Activated CD4-positive, alpha-beta T cell treated with anti-CD3 and anti-CD28 coated beads for 4 hours (primary cell): ENCODE data around the gene NAB2.
A peak's percentile ranks its signal among the peaks of the same experiment; 100 is the strongest.
"Not testable (repeated sequence)": the region's sequence is repeated elsewhere in the genome, so short reads cannot be mapped to it uniquely, and the experiment has no call there.

Experiments
- DNase-seq, 2 donors: peaks; one replicate each; pipeline ENCODE4 v3.0.0-alpha.2; 2020

Gene NAB2

DNA sequence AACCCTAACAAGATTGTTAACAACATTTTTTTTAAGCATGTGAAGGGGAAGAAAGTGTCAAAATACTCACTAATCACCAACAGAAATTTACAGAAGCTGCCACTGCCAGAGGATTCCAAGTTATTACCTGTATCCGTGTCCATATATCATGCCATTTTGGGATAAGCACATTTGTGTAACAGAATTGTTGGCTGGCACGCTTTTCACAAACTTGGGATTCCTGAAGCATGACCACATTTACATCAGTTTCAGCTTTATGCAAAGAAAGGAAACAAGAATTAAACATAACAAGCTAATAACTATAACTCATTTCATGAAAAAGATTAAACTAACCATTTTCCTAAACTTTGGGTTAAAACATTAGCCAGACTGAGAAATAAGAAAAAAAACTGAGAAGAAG is 16.3 kb upstream of the NAB2 start:
- DNase-seq = no peak

DNA sequence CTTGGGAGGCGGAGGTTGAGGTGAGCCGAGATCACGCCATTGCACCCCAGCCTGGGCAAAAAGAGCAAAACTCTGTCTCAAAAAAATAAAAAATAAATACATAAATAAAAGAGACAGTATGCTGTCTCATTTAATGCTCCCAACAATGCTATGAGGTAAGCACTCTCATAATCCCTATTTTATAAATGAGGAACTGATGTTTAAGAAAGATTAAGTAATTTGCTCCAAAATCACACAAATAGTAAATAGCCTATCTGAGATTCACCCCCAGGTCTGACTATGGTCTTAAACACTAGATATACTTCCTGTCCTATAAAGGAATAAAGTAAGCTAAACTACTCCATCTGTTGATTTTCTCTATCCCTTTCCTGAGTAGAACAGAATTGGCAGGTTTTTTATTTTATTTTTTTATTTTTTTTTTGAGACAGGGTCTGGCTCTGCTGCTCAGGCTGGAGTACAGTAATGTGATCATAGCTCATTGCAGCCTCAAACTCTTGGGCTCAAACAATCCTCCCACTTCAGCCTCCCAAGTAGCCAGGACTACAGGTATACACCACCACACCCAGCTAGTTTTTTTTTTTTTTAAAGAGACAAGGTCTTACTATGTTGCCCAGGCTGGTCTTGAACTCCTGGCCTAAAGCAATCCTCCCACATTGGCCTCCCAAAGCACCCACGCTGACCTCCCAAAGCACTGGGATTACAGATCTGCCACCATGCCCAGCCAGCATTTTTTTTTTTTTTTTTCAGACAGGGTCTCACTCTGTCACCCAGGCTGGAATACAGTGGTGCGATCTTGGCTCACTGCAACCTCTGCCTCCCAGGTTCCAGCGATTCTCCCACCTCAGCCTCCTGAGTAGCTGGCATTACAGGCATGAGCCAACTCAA is 15.1 kb upstream of the NAB2 start:
- not testable (repeated sequence) for DNase-seq

- DNase-seq = peak; percentile 92 to 94
Observed at GRCh38 chr12:57078519-57079404, 10.2 kb upstream of the NAB2 start, which contains the start of gene NEMP1. NEMP1 (minus strand) TSS chr12:57078791; CDS start chr12:57078745, 46 bp downstream.

- no peak for DNase-seq
Observed at GRCh38 chr12:57079821-57080220, 9.1 kb upstream of the NAB2 start.

DNA sequence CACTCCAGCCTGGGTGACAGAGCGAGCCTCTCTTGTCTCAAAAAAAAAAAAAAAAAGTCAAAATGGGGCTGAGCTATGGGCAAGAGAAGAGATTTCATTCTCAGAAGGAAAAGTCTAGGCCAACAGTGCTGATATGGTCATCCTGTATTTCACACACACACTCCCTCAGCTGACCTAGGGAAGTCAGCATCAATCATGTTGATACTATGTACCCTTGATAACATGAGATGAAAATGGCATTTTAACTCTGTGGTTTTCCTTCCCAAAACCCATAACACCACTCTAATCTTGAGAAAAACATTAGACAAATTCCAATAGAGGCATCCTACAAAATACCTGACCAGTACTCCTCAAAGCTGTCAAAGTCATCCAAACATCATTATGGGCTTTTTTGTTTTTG is 8.1 kb upstream of the NAB2 start:
- no peak for DNase-seq

GRCh38 chr12:57085999-57086492 is 2.9 kb upstream of the NAB2 start:
- peak in 1 of 2 donors; percentile 54 for DNase-seq

- peak; percentile 74 to 84 for DNase-seq
Observed at GRCh38 chr12:57086493-57087009, 2.4 kb upstream of the NAB2 start.

GRCh38 chr12:57087010-57087690 is 1.8 kb upstream of the NAB2 start:
- DNase-seq = peak; percentile 97 to 98

DNA sequence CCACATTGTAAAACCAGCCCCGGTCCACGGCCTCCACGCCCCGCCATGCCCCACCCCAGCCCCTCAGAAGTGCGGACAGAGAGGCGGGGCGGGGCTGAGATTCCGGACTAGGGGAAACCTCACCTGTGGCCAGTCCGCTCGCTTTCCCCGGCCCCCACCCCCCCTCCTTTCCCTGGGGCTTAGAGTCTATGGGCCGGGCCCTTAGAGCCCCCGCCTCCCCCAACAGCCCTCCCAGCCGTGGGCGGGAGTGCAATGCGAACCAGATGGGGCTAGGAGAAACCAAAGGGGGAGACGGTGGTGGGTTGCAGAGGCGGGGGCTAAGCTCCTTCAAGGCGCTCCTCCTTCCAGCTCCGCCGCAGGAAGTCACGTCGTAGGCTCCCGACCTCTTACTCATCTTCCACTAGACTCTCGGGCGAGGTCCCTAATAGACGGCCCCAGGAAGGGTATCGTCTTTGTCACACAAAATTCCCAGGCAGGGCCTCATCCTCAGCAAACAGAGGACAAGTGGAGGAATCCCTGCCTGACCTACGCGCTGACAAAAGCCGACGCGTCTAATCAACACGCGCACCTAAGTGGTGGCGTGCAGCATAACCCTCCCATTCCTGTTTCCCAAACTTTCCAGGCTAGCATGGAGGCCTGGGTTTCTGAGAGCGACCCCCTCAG is 1.1 kb upstream of the NAB2 start:
- peak; percentile 84 to 91 for DNase-seq

- DNase-seq = peak; percentile 69 to 78
Observed at GRCh38 chr12:57089271-57090245, 644 bp downstream of the NAB2 start.

DNA sequence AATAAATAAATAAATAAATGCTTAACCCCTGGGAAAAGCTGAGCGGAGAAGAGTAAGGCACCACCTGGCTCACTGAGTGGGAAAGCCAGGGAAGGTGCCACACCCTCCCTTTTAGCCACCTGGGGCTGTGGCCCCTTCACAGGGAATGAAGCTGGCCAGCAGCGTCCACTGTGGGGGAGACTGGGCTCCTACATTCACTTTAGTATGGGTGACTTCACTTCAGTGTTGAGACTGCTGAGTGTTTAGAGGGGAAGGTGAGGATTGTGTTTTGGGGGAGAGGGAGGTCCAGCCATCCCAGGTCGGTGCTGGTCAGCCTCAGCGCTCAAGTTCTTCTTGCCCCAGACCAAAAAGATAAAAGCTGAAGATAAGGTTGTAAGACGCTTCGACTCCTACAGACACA is 1.6 kb downstream of the NAB2 start:
- DNase-seq = no peak

DNA sequence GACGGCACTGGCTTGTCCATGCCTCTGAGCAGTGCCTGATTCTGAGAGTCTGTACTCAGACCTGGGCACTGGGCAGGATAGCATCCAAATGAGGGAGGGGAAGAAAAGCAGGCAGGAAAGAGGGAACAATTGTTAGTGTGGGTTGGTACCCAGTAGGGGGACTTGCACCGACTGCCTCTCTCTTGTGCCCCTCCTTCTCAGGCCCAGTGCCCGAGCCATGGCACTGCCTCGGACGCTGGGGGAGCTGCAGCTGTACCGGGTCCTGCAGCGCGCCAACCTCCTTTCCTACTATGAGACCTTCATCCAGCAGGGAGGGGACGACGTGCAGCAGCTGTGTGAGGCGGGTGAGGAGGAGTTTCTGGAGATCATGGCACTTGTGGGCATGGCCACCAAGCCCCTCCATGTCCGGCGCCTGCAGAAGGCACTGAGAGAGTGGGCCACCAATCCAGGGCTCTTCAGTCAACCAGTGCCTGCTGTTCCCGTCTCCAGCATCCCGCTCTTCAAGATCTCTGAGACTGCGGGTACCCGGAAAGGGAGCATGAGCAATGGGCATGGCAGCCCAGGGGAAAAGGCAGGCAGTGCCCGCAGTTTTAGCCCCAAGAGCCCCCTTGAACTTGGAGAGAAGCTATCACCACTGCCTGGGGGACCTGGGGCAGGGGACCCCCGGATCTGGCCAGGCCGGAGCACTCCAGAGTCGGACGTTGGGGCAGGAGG is 2.2 kb downstream of the NAB2 start:
- no peak for DNase-seq

- DNase-seq = no peak
Observed at GRCh38 chr12:57091638-57092528, 3.0 kb downstream of the NAB2 start.

- no peak for DNase-seq
Observed at GRCh38 chr12:57092529-57092862, 3.6 kb downstream of the NAB2 start.

GRCh38 chr12:57092876-57093414 is 4.0 kb downstream of the NAB2 start:
- DNase-seq = no peak

GRCh38 chr12:57093415-57094207 is 4.7 kb downstream of the NAB2 start:
- DNase-seq = peak; percentile 80 to 83

DNA sequence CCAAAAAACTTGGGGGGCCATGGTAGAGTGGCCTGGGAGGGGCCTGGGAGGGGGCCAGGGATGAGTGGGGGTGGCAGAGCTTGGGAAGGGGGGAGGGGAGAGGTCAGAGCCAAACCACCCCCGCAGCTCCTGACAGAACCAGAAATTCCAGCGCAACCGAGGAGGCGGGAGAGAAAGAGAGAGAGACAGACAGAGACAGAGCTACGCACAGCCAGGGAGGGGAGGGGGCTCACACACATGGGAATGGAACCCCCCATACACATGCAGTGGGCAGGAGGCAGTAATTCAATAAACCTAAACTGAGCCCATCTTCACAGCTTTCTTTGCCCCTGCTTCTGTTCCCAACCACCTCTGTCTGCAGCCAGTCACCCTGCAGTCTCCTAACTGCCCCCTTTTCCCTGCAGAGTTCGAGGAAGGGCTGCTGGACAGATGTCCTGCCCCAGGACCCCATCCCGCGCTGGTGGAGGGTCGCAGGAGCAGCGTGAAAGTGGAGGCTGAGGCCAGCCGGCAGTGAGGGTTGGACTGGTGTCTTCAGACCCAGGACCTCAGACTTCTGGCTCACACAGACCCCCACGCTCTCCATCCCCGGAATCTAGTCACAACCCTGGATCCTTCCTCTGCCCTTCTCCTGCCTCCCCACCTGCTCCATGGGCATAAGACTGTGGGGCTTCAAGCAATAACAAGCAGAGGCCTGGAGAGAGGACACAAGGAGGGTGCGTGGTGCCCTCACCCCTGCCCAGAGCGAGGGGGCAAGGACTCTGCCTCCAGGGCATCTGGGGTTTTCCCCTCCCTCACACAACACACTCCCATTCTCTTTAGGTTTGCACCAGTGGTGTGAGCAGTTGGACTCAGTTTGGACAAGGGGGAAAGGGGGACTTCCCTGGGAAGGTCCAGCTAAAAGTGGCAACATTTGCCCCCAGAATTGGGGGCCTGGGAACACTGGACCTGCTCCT is 5.6 kb downstream of the NAB2 start:
- no peak for DNase-seq
